Measurements from ENCODE around the gene KRT1.

- TF ChIP-seq, protein P1, sequence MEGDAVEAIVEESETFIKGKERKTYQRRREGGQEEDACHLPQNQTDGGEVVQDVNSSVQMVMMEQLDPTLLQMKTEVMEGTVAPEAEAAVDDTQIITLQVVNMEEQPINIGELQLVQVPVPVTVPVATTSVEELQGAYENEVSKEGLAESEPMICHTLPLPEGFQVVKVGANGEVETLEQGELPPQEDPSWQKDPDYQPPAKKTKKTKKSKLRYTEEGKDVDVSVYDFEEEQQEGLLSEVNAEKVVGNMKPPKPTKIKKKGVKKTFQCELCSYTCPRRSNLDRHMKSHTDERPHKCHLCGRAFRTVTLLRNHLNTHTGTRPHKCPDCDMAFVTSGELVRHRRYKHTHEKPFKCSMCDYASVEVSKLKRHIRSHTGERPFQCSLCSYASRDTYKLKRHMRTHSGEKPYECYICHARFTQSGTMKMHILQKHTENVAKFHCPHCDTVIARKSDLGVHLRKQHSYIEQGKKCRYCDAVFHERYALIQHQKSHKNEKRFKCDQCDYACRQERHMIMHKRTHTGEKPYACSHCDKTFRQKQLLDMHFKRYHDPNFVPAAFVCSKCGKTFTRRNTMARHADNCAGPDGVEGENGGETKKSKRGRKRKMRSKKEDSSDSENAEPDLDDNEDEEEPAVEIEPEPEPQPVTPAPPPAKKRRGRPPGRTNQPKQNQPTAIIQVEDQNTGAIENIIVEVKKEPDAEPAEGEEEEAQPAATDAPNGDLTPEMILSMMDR (IDR thresholded peaks at IDR 0.05; ENCODE audit: low read length) = no peak
- no peak for TF ChIP-seq EZH2 (optimal IDR thresholded peaks at IDR 0.05; ENCODE audit: low read depth, low read length)
- no peak for TF ChIP-seq EZH2phosphoT487 (IDR thresholded peaks at IDR 0.05; ENCODE audit: low read length)
Observed at GRCh38 chr12:52670961-52671360, 9.2 kb downstream of the KRT1 start.
